Neuron (in vitro differentiated cells): ENCODE results near the gene TCF4.

ENCODE experiments used
- H2AFZ ChIP-seq: one replicate; pipeline ENCODE4 v1.6.1; 2013; ENCODE audit warnings: low read depth, mild to moderate bottlenecking, inconsistent platforms, low read length, moderate library complexity
- H3K27me3 ChIP-seq: one replicate; pipeline ENCODE4 v1.6.1; 2013; ENCODE audit warnings: low read length; ENCODE audit not compliant: insufficient read depth
- H3K36me3 ChIP-seq: one replicate; pipeline ENCODE4 v1.6.1; 2013; ENCODE audit warnings: low read length; ENCODE audit not compliant: insufficient read depth
- H3K4me1 ChIP-seq: one replicate; pipeline ENCODE4 v1.6.1; 2013; ENCODE audit warnings: low read length; ENCODE audit not compliant: insufficient read depth
- H3K4me3 ChIP-seq: 2 replicates; pipeline ENCODE4 v1.5.1; 2013; ENCODE audit warnings: mild to moderate bottlenecking, low read length, moderate library complexity
- H3K9me3 ChIP-seq: one replicate; pipeline ENCODE4 v1.6.1; 2013; ENCODE audit warnings: low read length

The TCF4 gene

DNA sequence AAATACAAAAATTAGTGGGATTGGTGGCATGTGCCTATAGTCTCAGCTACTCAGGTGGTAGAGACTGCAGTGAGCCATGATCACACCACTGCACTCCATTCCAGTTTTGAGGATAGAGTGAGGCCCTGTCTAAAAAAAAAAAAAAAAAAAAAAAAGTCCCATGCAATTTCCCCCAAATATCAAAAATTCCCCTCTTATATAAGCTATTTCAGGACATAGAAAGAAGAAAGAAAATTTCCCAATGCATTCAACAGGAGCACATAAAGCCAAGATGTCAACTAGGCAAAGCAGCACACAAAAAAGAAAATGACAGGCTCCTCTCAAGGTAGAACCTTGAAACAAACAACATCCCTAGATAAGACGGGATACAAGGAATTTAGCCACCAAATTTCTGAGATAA is 213.3 kb downstream of the TCF4 start:
- Histone ChIP-seq H3K4me1 (no peaks in the 10 kb centered on the region), H2AFZ (no peak overlapping the region), H3K9me3 (peaks cover 4% of the 10 kb centered on the region), H3K4me3 (no peak overlapping the region), H3K36me3 (no peaks in the 10 kb centered on the region), H3K27me3 (no peaks in the 10 kb centered on the region)

DNA sequence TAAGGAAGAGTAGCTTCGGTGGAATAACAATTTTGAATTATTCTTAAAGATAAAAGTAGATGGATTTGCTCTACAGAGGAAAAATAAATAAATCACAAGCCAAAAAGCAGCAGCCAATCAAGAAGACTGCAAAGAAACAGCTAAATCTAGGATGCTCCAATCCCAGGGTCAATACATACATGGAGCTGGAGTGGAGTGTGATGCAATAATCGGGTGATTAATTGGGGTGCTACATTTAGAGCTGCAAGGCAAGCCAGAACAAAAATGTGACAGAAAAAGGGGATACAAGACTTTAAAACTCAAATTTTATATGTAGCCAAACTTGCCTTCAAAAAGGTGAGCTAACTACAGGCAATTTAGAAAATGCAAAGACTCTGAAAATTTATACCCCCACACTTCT is 215.8 kb downstream of the TCF4 start:
- no peaks in the 10 kb centered on the region for H3K36me3 ChIP-seq
- no peaks in the 10 kb centered on the region for H3K4me1 ChIP-seq
- H3K27me3 ChIP-seq, result no peaks in the 10 kb centered on the region
- H3K9me3 ChIP-seq, result peaks cover 3% of the 10 kb centered on the region
- no peak overlapping the region for H3K4me3 ChIP-seq
- H2AFZ ChIP-seq, result no peak overlapping the region

DNA sequence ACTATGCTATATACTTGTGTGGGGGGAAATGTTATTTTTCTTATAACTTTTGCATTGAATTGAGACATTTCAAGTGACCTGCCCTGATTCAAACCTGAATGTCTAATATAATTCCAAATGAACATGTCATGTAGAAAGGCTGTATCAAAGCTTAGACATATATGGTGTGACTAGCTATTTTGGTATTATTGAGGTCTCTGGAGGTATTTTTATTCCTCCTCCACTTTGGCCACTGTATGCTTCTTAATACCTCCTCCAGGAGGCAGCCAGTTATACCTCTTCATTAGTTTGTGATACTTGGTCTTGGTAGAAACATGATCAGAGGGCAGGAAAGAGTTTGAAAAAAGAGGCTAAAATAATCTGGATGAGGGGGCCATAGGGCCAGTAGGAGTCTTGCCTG is 217.1 kb downstream of the TCF4 start:
- no peak overlapping the region for H3K4me3 ChIP-seq
- H3K27me3 ChIP-seq, result no peaks in the 10 kb centered on the region
- H3K36me3 ChIP-seq, result no peaks in the 10 kb centered on the region
- no peaks in the 10 kb centered on the region for H3K4me1 ChIP-seq
- H2AFZ ChIP-seq, result no peak overlapping the region
- peaks cover 3% of the 10 kb centered on the region for H3K9me3 ChIP-seq

DNA sequence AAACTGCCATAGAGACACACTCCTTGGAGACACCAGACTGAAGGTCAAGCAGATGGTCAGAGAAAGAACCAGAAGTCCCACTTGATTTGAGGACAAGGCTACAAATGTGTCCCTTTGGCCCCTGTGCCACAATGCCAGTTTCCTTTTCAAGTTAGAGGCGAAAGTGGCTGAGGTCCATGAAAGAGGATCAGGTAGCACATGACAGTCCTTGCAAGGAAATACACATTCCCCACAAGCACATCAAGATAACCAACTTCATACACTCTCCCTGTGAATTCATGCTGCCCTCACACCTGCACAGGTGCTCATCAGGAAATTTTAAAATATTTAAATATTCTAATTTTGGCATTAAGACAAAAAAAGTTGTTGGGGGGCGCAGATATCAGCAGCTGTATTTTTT is 218.6 kb downstream of the TCF4 start:
- H3K4me1 ChIP-seq, result no peaks in the 10 kb centered on the region
- no peaks in the 10 kb centered on the region for H3K36me3 ChIP-seq
- no peak overlapping the region for H2AFZ ChIP-seq
- no peak overlapping the region for H3K4me3 ChIP-seq
- no peaks in the 10 kb centered on the region for H3K27me3 ChIP-seq
- no peaks in the 10 kb centered on the region for H3K9me3 ChIP-seq

DNA sequence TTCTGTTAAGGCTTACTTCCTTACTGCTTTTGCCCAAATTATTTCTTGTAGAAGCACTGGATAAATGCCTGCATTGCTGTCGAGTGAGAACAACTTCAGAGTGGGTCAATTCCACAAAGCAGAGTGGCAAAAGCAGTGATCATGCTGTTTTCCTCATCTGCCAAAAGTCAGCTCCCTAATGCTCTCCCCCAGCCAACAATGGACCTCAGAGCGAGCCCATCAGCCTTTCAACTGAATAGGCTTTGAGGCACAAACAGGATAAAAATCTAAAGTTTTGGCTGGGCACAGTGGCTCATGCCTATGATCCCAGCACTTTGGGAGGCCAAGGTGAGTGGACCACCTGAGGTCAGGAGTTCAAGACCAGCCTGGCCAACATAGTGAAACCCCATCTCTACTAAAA is 222.7 kb downstream of the TCF4 start:
- Histone ChIP-seq H3K36me3 (no peaks in the 10 kb centered on the region), H3K9me3 (no peaks in the 10 kb centered on the region)

DNA sequence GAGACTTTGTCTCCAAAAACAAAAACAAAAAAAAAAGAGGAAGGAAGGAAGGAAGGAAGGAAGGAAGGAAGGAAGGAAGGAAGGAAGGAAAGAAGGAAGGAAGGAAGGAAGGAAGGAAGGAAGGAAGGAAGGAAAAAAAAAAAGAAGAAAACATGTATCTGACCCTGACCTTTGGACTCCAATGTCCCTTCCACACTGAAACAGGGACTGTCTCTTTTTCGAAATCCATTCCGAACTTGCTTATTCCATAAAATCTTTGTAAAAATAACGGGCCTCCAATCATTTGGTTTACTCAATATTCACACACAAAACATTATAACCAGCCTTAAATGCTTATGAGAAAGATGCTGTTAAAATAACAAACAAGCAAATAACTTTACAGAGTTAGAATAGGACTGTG is 225.7 kb downstream of the TCF4 start:
- Histone ChIP-seq H3K4me3 (no peak overlapping the region), H3K36me3 (no peaks in the 10 kb centered on the region), H3K4me1 (no peaks in the 10 kb centered on the region), H2AFZ (no peak overlapping the region), H3K9me3 (peaks cover 2% of the 10 kb centered on the region), H3K27me3 (no peaks in the 10 kb centered on the region)

More for the DNA sequence above, 222.7 kb downstream of the TCF4 start:
- Histone ChIP-seq H3K4me3 (no peak overlapping the region), H3K4me1 (no peaks in the 10 kb centered on the region), H3K27me3 (no peaks in the 10 kb centered on the region), H2AFZ (no peak overlapping the region)

DNA sequence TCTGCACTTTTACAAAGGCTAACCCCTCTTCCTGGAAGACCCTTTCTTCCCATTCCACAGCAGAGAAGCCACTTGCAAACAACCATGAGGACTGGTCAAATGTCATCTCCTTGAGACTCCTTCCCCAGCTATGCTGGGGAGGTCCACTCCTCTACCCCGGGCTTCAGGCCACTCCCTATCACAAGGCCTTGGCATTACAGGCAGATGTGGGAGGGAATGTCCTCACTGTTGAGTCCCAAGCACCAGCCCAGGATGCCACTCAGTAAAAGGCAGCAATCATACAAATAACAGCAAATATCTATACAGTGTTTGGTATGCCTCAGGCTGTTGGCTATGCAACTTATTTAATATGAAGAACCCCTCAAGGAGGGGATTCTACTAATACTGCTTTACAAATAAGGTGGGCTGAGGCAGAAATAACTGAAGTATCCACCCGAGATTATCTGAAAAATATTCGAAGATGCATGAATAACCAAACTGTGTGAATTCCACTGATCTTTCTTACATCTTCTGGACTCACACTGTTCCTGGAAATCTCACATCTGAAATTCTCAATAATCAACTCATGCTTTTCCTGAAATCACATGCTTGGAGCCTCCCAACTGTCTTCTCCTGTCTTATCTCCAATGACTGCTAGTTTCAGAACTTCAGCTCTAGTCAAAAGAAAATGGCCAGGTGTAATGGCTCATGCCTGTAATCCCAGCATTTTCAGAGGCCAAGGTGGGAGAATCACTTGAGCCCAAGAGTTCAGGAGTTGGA is 226.3 kb downstream of the TCF4 start:
- Histone ChIP-seq H3K9me3 (peaks cover 2% of the 10 kb centered on the region), H3K4me1 (no peaks in the 10 kb centered on the region), H2AFZ (no peak overlapping the region), H3K4me3 (no peak overlapping the region), H3K27me3 (no peaks in the 10 kb centered on the region), H3K36me3 (no peaks in the 10 kb centered on the region)

DNA sequence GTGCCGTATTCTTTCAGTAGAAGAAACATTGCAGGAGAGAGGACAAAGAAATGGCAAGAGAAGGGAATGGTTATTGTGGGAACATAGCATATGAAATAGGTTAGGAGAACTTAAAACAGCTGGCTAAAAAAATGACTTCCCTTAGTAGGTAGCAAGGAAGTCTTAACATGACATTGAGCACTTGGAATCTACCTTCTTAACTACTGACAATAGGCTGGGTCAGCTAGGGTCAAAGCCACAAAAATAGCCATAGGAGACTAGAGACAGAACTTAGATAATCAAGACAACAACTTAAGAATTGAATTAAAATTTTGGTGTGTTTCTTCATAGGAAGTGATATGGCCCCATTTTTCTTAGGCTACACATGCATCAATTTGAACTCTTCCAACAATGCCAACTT is 227.9 kb downstream of the TCF4 start:
- no peaks in the 10 kb centered on the region for H3K36me3 ChIP-seq

DNA sequence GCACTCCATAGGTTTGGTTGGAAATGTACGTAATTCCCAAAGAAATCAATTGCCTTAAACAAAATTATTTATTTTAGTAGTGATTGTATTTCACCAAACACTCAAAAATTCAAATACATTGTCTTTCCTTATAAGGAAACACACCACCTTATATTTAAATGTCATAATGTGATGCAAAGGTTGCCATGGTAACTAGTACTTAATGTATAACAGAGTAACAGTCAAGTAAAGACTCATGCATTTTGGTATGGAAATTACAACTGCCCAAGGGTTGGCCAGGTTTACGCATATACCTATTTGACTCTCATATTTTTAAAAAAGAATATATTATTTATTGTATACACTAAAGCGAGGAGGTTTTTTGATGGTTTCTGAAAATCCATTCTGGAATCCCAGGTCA is 231.2 kb downstream of the TCF4 start:
- Histone ChIP-seq H3K9me3 (peaks cover 2% of the 10 kb centered on the region), H3K27me3 (no peaks in the 10 kb centered on the region), H3K4me1 (peaks cover 22% of the 10 kb centered on the region), H2AFZ (no peak overlapping the region), H3K36me3 (no peaks in the 10 kb centered on the region), H3K4me3 (no peak overlapping the region)

More for the DNA sequence above, 227.9 kb downstream of the TCF4 start:
- H3K9me3 ChIP-seq, result peaks cover 2% of the 10 kb centered on the region
- no peak overlapping the region for H2AFZ ChIP-seq
- no peak overlapping the region for H3K4me3 ChIP-seq
- no peaks in the 10 kb centered on the region for H3K27me3 ChIP-seq
- peaks cover 3% of the 10 kb centered on the region for H3K4me1 ChIP-seq

DNA sequence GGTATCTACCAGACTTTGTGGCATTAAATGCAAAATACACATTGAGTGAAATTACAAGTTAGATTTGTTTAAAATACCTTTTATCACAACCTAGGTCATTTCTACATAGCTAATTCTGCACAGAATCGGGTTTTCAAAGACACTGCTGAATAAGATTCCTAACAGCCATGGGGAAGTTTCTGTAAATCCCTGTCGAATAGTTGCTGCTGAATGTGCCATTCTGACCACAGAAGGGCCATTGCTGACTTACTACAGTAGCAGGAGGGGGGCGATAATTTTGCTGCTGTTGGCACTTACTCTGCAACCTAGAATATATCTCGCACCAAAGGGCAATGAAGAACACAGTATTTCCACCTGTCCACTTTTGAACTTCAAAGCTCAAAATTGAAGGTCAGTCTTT is 232.8 kb downstream of the TCF4 start:
- Histone ChIP-seq H3K36me3 (no peaks in the 10 kb centered on the region), H3K4me3 (no peak overlapping the region), H3K4me1 (peaks cover 25% of the 10 kb centered on the region), H3K27me3 (no peaks in the 10 kb centered on the region), H3K9me3 (peaks cover 2% of the 10 kb centered on the region), H2AFZ (no peak overlapping the region)

DNA sequence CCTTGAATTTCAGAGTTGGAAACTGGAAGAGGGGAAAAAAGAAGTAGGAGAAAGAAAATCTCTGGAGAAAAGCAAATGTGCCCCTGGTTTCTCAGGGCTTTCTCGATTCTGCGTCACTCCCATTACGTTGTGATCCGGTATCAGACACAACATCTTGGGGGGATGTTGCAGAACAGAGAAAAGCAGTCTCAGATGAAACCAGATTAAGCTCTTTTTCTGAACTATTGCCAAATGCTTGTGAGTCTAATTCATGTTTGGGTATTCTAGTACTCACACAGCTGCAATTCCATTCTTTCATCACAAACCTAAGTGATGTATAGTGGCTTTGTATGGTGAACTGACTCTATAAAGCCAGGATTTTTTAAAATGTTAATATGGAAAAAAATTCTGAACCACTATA is 233.2 kb downstream of the TCF4 start:
- H3K4me1 ChIP-seq, result peaks cover 25% of the 10 kb centered on the region
- peaks cover 2% of the 10 kb centered on the region for H3K9me3 ChIP-seq
- no peaks in the 10 kb centered on the region for H3K27me3 ChIP-seq
- H3K4me3 ChIP-seq, result no peak overlapping the region
- H2AFZ ChIP-seq, result no peak overlapping the region
- H3K36me3 ChIP-seq, result no peaks in the 10 kb centered on the region

DNA sequence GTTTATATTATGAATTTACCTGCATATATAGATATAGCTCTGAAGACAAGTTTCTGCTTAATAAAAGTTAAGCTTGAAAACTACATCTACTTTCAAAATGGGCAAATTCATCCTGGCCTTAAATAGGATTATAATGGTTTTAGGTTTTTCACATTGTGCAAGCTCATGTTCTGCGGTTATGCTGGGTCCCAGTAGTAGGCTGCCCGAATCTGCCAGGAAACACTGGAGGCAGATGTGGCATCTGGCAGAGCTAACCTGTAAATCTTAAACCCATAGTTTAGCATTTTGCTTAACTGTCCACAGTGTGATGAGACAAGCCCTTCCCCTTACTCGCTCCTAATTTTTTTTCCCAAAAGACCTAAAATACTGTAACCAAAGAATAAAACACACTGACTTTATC is 234.2 kb downstream of the TCF4 start:
- H3K36me3 ChIP-seq, result no peaks in the 10 kb centered on the region
- H3K4me1 ChIP-seq, result peaks cover 25% of the 10 kb centered on the region
- H2AFZ ChIP-seq, result no peak overlapping the region
- H3K4me3 ChIP-seq, result no peak overlapping the region
- no peaks in the 10 kb centered on the region for H3K27me3 ChIP-seq
- peaks cover 2% of the 10 kb centered on the region for H3K9me3 ChIP-seq

DNA sequence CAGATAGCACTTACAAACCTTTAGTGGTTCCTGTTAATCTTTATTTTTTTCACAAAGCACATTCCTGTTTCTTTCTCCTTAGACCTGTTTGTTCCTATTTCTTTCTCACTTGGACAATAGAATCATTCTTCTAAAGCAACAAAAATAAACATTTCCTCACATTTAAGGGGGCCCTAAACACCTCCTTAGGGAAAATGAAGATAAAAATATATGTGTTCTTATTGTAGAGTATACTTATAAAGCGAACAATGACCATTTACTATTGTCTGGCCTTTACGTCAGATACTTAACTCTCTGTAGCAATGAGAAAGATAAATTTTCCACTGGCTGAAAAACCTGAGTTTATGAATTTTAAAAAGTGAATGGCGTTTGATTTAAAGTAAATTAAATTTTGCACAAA is 234.6 kb downstream of the TCF4 start:
- Histone ChIP-seq H3K36me3 (peaks cover 2% of the 10 kb centered on the region), H2AFZ (no peak overlapping the region), H3K27me3 (no peaks in the 10 kb centered on the region), H3K9me3 (peaks cover 2% of the 10 kb centered on the region), H3K4me1 (peaks cover 25% of the 10 kb centered on the region), H3K4me3 (no peak overlapping the region)
